ENCODE data around the gene LNPEP. TPM values are rescaled to one million over a fixed set of nuclear protein-coding genes. Genes with fewer than 3 reads are reported as not detected.

LNPEP gene
- 5.7 to 8.8 TPM (median 7.1 TPM) in 5 replicates for total RNA-seq (2022; extraction: Qiagen RNA extraction)

GRCh38 chr5:96935559-96936430 is at the start of gene LNPEP:
LNPEP (plus strand) TSS chr5:96936080; CDS start chr5:96936156, 76 bp downstream.

Other genes starting within 250 kb of the LNPEP start
- gene ERAP1, start 128.1 kb upstream of the LNPEP start, total RNA-seq (2022; extraction: Qiagen RNA extraction) = 6.7 to 9.8 TPM (median 8.4 TPM) in 5 replicates
- 0.82 to 2.4 TPM (median 1.4 TPM) in 5 replicates for gene ERAP2, start 59.6 kb upstream of the LNPEP start, total RNA-seq (2022; extraction: Qiagen RNA extraction)
- not detected in 5 replicates for gene LIX1, start 206.5 kb downstream of the LNPEP start, total RNA-seq (2022; extraction: Qiagen RNA extraction)
- 17.8 to 22.5 TPM (median 20.9 TPM) in 5 replicates for gene RIOK2, start 247.2 kb downstream of the LNPEP start, total RNA-seq (2022; extraction: Qiagen RNA extraction)